ENCODE results near the gene MMP20.

GRCh38 chr11:102592634-102593581 lies 32.2 kb downstream of the MMP20 start:
- TF ChIP-seq CTCF (tag by site-specific recombination; IDR thresholded peaks at IDR 0.05) (no peak), YY1 (tag by site-specific recombination; IDR thresholded peaks at IDR 0.05) (no peak), ZNF121 (tag by site-specific recombination; IDR thresholded peaks at IDR 0.05) (no peak), ZNF549 (tag by site-specific recombination; IDR thresholded peaks at IDR 0.05) (no peak), ZNF624 (tag by site-specific recombination; IDR thresholded peaks at IDR 0.05) (no peak), ZNF513 (tag by site-specific recombination; IDR thresholded peaks at IDR 0.05) (no peak), ZNF529 (tag by site-specific recombination; IDR thresholded peaks at IDR 0.05; ENCODE audit: insufficient replicate concordance) (no peak), TRIM28 (IDR thresholded peaks at IDR 0.05; ENCODE audit: borderline replicate concordance, low read length) (no peak), REST (tag by site-specific recombination; IDR thresholded peaks at IDR 0.05) (no peak), SETDB1 (IDR thresholded peaks at IDR 0.05; ENCODE audit: insufficient read length, low read length) (no peak), ZBTB21 (tag by site-specific recombination; IDR thresholded peaks at IDR 0.05) (no peak)
- TF ChIP-seq, protein P1, sequence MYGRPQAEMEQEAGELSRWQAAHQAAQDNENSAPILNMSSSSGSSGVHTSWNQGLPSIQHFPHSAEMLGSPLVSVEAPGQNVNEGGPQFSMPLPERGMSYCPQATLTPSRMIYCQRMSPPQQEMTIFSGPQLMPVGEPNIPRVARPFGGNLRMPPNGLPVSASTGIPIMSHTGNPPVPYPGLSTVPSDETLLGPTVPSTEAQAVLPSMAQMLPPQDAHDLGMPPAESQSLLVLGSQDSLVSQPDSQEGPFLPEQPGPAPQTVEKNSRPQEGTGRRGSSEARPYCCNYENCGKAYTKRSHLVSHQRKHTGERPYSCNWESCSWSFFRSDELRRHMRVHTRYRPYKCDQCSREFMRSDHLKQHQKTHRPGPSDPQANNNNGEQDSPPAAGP (tag by site-specific recombination; IDR thresholded peaks at IDR 0.05), result no peak

Measured in HEK293 (cell line).